Spleen (tissue), 13 donors: Measurements from ENCODE around the gene TRIM25. TPM values are rescaled to one million over a fixed set of nuclear protein-coding genes. Genes with fewer than 3 reads are reported as not detected.

ENCODE experiments used
- DNase-seq: peaks from one replicate; pipeline ENCODE4 v3.0.0-alpha.2; 2020
- H3K27ac ChIP-seq, 8 donors: fragments of 200-600 bp; sonication (generic) in 7 of 8; 1 replicate in 4 of 8; 2 replicates in 4 of 8; pipeline versions ENCODE4 v1.5.0 to v1.8.0; 2016 to 2021; ENCODE audit warnings: inconsistent platforms in 4 of 8, mild to moderate bottlenecking in 4 of 8, moderate library complexity in 1 of 8
- H3K27me3 ChIP-seq, 7 donors: fragments of 200-600 bp; sonication (generic) in 6 of 7; replicated peaks in 1 of 7; 1 replicate in 4 of 7; 2 replicates in 3 of 7; pipeline versions ENCODE4 v1.5.0 to v1.8.0; 2016 to 2021; ENCODE audit warnings: inconsistent platforms in 3 of 7, mild to moderate bottlenecking in 1 of 7
- H3K36me3 ChIP-seq, 6 donors: fragments of 200-600 bp; sonication (generic) in 5 of 6; 1 replicate in 4 of 6; 2 replicates in 2 of 6; pipeline versions ENCODE4 v1.5.0 to v1.8.0; 2016 to 2021; ENCODE audit warnings: inconsistent platforms in 2 of 6
- H3K4me1 ChIP-seq, 6 donors: fragments of 200-600 bp; sonication (generic) in 5 of 6; 1 replicate in 3 of 6; 2 replicates in 3 of 6; pipeline versions ENCODE4 v1.5.0 to v1.8.0; 2016 to 2021; ENCODE audit warnings: inconsistent platforms in 3 of 6
- H3K4me3 ChIP-seq, 8 donors: fragments of 200-600 bp; sonication (generic) in 7 of 8; 1 replicate in 4 of 8; 2 replicates in 4 of 8; pipeline versions ENCODE4 v1.5.0 to v1.8.0; 2016 to 2021; ENCODE audit warnings: inconsistent platforms in 4 of 8, mild to moderate bottlenecking in 4 of 8, moderate library complexity in 2 of 8
- H3K9me3 ChIP-seq, 8 donors: fragments of 200-600 bp; sonication (generic) in 7 of 8; 1 replicate in 4 of 8; 2 replicates in 4 of 8; pipeline versions ENCODE4 v1.5.0 to v1.8.0; 2016 to 2021; ENCODE audit warnings: inconsistent platforms in 4 of 8
- CTCF ChIP-seq, 11 experiments: fragments of 200-600 bp in 7 of 11; fragments of 450-650 bp in 4 of 11; sonication (generic) in 4 of 11; IDR thresholded peaks in 8 of 11; conservative IDR thresholded peaks in 3 of 11; 1 replicate in 7 of 11; 2 replicates in 4 of 11; pipeline versions ENCODE4 v1.4.0 to v1.8.0; 2016 to 2021; ENCODE audit warnings: antibody characterized with exemption in 11 of 11, inconsistent platforms in 4 of 11, mild to moderate bottlenecking in 1 of 11
- POLR2A ChIP-seq, 3 donors: fragments of 450-650 bp; IDR thresholded peaks; one replicate each; pipeline ENCODE4 v1.5.1; 2017; ENCODE audit warnings: antibody characterized with exemption in 3 of 3, mild to moderate bottlenecking in 1 of 3
- POLR2AphosphoS5 ChIP-seq, 3 donors: sonication (generic); formaldehyde crosslinking; IDR thresholded peaks; one replicate each; pipeline ENCODE4 v1.5.1; 2017; ENCODE audit warnings: antibody characterized with exemption in 3 of 3
- WGBS, 5 donors: extraction: QIAGEN DNeasy Blood & Tissue Kit in 3 of 5; methylation state at CpG; one replicate each; pipeline versions ENCODE4 v1.1.5 to v1.1.7; 2013 to 2018; 5-methylcytosine and 5-hydroxymethylcytosine counted together
- intact Hi-C: fragments of 100-400 bp; cut with DNase I; formaldehyde crosslinking; loops from one replicate; pipeline ENCODE4 v1.15.0; 2023; ENCODE audit warnings: low total_unique reads
- long read RNA-seq, 2 donors: transcript quantifications; one replicate each; lab custom pipeline, GENCODE V29; 2026
- polyA plus RNA-seq, 3 donors: library from polyadenylated mRNA; stranded (reverse); fragments of 200-250 nt; gene quantifications; one replicate each; pipeline ENCODE4 v1.2.1, GENCODE V29; 2013
- total RNA-seq, 7 donors: library from RNA; depleted of rRNA in 3 of 7; stranded (reverse); fragments of >200 nt in 3 of 7; fragmentation: NEBNext Ultra II Directional in 4 of 7; extraction: Animal tissue kit (Norgen Biotek cat#: 25700) in 4 of 7; gene quantifications; one replicate each; pipeline versions ENCODE4 v1.1.0 to v1.2.1, GENCODE V29; 2016 to 2021
- donor health status: healthy with polysubstance abuse.
- donor health status: DM: no; HTN: no; CAD: no; lungs with moderate emphysema.
- donor health status: DM: no; HTN: no; CAD: no.
- donor health status: Bipolar disorder and iron deficiency.
- donor health status: healthy.
- donor health status: DM: no; HTN: no; CAD: no.
- donor health status: DM: yes; HTN: yes; CAD: no.

Gene TRIM25
- total RNA-seq, result 100 to 1,000 TPM in 6 of 7 donors, 10 to 100 TPM in 1; 99.8 to 168 (median 139) TPM
- 10 to 100 TPM; 13.8 to 34.1 (median 15.0) TPM for polyA plus RNA-seq
- long read RNA-seq, donor 1, full-length matches to known transcripts, result 7 of 7 reads
- long read RNA-seq, donor 1, partial matches to known transcripts, result 0 of 7 reads
- long read RNA-seq, donor 1, other reads (novel, unspliced or antisense), result 0 of 7 reads
- long read RNA-seq, donor 2, full-length matches to known transcripts, result 3 of 3 reads
- long read RNA-seq, donor 2, partial matches to known transcripts, result 0 of 3 reads
- long read RNA-seq, donor 2, other reads (novel, unspliced or antisense), result 0 of 3 reads

- Histone ChIP-seq H3K4me1 (peaks cover 40 to 81% (median 62%) of the 10 kb centered on the region in 6 donors), H3K9me3 (peaks cover 0 to 12% (median 2%) of the 10 kb centered on the region in 8 donors), H3K4me3 (peak within 1 kb of the TSS; percentile 74 to 99 (median 92)), H3K27ac (peak within 1 kb of the TSS; percentile 93 to 98 (median 96)), H3K36me3 (peaks cover 0 to 22% (median 0%) of the 10 kb centered on the region in 6 donors), H3K27me3 (no peaks in the 10 kb centered on the region)
- peak in 3 of 11 experiments; percentile 7 to 33 (median 12) for TF ChIP-seq CTCF (IDR thresholded peaks at IDR 0.05 in 8 of 11, conservative IDR thresholded peaks at IDR 0.05 in 3 of 11)
- TF ChIP-seq POLR2AphosphoS5 (IDR thresholded peaks at IDR 0.05), result peak; percentile 95 to 98 (median 97)
- peak; percentile 58 to 96 (median 67) for TF ChIP-seq POLR2A (IDR thresholded peaks at IDR 0.05)
- intact Hi-C loops, result no loop called here
- WGBS, 5 donors, result 0 to 1% (median 0%) methylated on average over 19 to 58 of the region's 58 CpGs
- peak; percentile 98 for DNase-seq
Measured at GRCh38 chr17:56913867-56914580, at the start of gene TRIM25. Gene TRIM25 (minus strand): TSS chr17:56914049. CDS start chr17:56913988, 61 bp downstream.

- peaks cover 8 to 44% (median 23%) of the 10 kb centered on the region in 6 donors for H3K4me1 ChIP-seq
- 4 to 11% (median 5%) methylated on average over 25 to 59 of the region's 59 CpGs for WGBS, 5 donors
Measured at GRCh38 chr17:56960596-56961538, 47.0 kb upstream of the TRIM25 start, which contains the start of gene COIL. Gene COIL (minus strand): TSS chr17:56961050. CDS start chr17:56961019, 31 bp downstream.

GRCh38 chr17:56956992-56957391 lies 43.1 kb upstream of the TRIM25 start:
- intact Hi-C loops, result no loop called here
- Histone ChIP-seq H3K4me1 (peaks cover 8 to 48% (median 23%) of the 10 kb centered on the region in 6 donors), H3K27ac (no peak overlapping the region), H3K4me3 (no peak overlapping the region), H3K9me3 (no peaks in the 10 kb centered on the region), H3K36me3 (peaks cover 0 to 51% (median 1%) of the 10 kb centered on the region in 6 donors), H3K27me3 (no peaks in the 10 kb centered on the region)
- TF ChIP-seq POLR2A (IDR thresholded peaks at IDR 0.05) (no peak), POLR2AphosphoS5 (IDR thresholded peaks at IDR 0.05) (no peak), CTCF (IDR thresholded peaks at IDR 0.05 in 8 of 11, conservative IDR thresholded peaks at IDR 0.05 in 3 of 11) (no peak)
- no peak for DNase-seq
- WGBS, 5 donors, result 92 to 98% (median 95%) methylated on average over 5 of the region's 5 CpGs

More at GRCh38 chr17:56960596-56961538, 47.0 kb upstream of the TRIM25 start, which contains the start of gene COIL:
- H3K36me3 ChIP-seq, result peaks cover 0 to 20% (median 0%) of the 10 kb centered on the region in 6 donors
- H3K9me3 ChIP-seq, result no peaks in the 10 kb centered on the region
- H3K4me3 ChIP-seq, result peak within 1 kb of the TSS; percentile 56 to 96 (median 76)
- H3K27ac ChIP-seq, result peak within 1 kb of the TSS; percentile 88 to 94 (median 90)
- no peak for TF ChIP-seq POLR2A (IDR thresholded peaks at IDR 0.05)
- TF ChIP-seq POLR2AphosphoS5 (IDR thresholded peaks at IDR 0.05), result peak; percentile 88 to 95 (median 90)
- TF ChIP-seq CTCF (IDR thresholded peaks at IDR 0.05 in 8 of 11, conservative IDR thresholded peaks at IDR 0.05 in 3 of 11), result peak; percentile 98 to 100 (median 99)
- intact Hi-C loops, result no loop called here
- peak; percentile 98 for DNase-seq
- no peaks in the 10 kb centered on the region for H3K27me3 ChIP-seq
